CD14-positive monocyte (primary cell): ENCODE measurements around the gene RAC2. TPM values are rescaled to one million over a fixed set of nuclear protein-coding genes. Genes with fewer than 3 reads are reported as not detected.

Source experiments
- DNase-seq, 3 donors: peaks; one replicate each; pipeline ENCODE4 v3.0.0-alpha.2; 2011 to 2022
- H2AFZ ChIP-seq: 2 replicates; pipeline ENCODE4 v1.6.0; 2012; ENCODE audit warnings: mild to moderate bottlenecking, low read depth, low read length, inconsistent platforms; ENCODE audit not compliant: insufficient read depth, poor library complexity, severe bottlenecking
- H3K27ac ChIP-seq, 2 donors: 1 replicate in 1 of 2; 2 replicates in 1 of 2; pipeline ENCODE4 v1.5.1; 2012 to 2013; ENCODE audit warnings: low read length in 2 of 2, control low read depth in 1 of 2, inconsistent platforms in 1 of 2, low read depth in 1 of 2, mild to moderate bottlenecking in 1 of 2
- H3K27me3 ChIP-seq, 2 donors: one replicate each; pipeline versions ENCODE4 v1.6.0 to v1.6.1; 2011 to 2013; ENCODE audit warnings: low read length in 2 of 2; ENCODE audit not compliant: control insufficient read depth in 2 of 2, insufficient read depth in 2 of 2
- H3K36me3 ChIP-seq, 2 donors: replicated peaks in 1 of 2; 1 replicate in 1 of 2; 2 replicates in 1 of 2; pipeline versions ENCODE4 v1.5.1 to v1.6.1; 2012 to 2013; ENCODE audit warnings: low read length in 2 of 2, control low read depth in 1 of 2, inconsistent platforms in 1 of 2, mild to moderate bottlenecking in 1 of 2; ENCODE audit not compliant: insufficient read depth in 2 of 2, control insufficient read depth in 1 of 2
- H3K4me1 ChIP-seq, 2 donors: 1 replicate in 1 of 2; 2 replicates in 1 of 2; pipeline versions ENCODE4 v1.5.1 to v1.6.1; 2012 to 2013; ENCODE audit warnings: low read length in 2 of 2, control low read depth in 1 of 2, inconsistent platforms in 1 of 2, mild to moderate bottlenecking in 1 of 2, moderate library complexity in 1 of 2; ENCODE audit not compliant: insufficient read depth in 2 of 2, control insufficient read depth in 1 of 2
- H3K4me2 ChIP-seq: replicated peaks from 2 replicates; pipeline ENCODE3; 2012; ENCODE audit warnings: low read length, moderate library complexity, mild to moderate bottlenecking; ENCODE audit not compliant: poor library complexity, severe bottlenecking; ENCODE audit errors: extremely low read depth
- H3K4me3 ChIP-seq, 3 experiments: fragments of 200-600 bp in 1 of 3; sonication (generic) in 1 of 3; replicated peaks in 1 of 3; 1 replicate in 2 of 3; 2 replicates in 1 of 3; pipeline ENCODE4 v1.5.1; 2011 to 2013; ENCODE audit warnings: low read length in 3 of 3, mild to moderate bottlenecking in 3 of 3, control low read depth in 2 of 3, low read depth in 2 of 3, inconsistent platforms in 1 of 3, moderate library complexity in 1 of 3
- H3K79me2 ChIP-seq: 2 replicates; pipeline ENCODE4 v1.6.0; 2012; ENCODE audit warnings: mild to moderate bottlenecking, control low read depth, inconsistent platforms, low read length, moderate library complexity; ENCODE audit not compliant: insufficient read depth
- H3K9ac ChIP-seq: 2 replicates; pipeline ENCODE4 v1.6.0; 2017; ENCODE audit warnings: low read length, mild to moderate bottlenecking; ENCODE audit not compliant: insufficient read depth, poor library complexity, severe bottlenecking
- H3K9me3 ChIP-seq, 2 donors: replicated peaks in 1 of 2; 1 replicate in 1 of 2; 2 replicates in 1 of 2; pipeline versions ENCODE4 v1.5.1 to v1.6.1; 2012 to 2013; ENCODE audit warnings: low read length in 2 of 2, control low read depth in 1 of 2; ENCODE audit not compliant: control insufficient read depth in 1 of 2, insufficient read depth in 1 of 2
- H4K20me1 ChIP-seq: 2 replicates; pipeline ENCODE4 v1.6.0; 2012; ENCODE audit warnings: mild to moderate bottlenecking, low read length, control low read depth, moderate library complexity; ENCODE audit not compliant: insufficient read depth
- H3K27ac Mint-ChIP-seq, 7 donors: one replicate each; pipeline ENCODE4 v1.8.0; 2020; ENCODE audit warnings: mild to moderate bottlenecking in 7 of 7, mixed read lengths in 7 of 7, moderate library complexity in 6 of 7, inconsistent platforms in 2 of 7
- H3K27me3 Mint-ChIP-seq, 3 donors: one replicate each; pipeline ENCODE4 v1.8.0; 2021 to 2022; ENCODE audit warnings: low read depth in 3 of 3, mild to moderate bottlenecking in 3 of 3, mixed read lengths in 3 of 3, moderate library complexity in 3 of 3, inconsistent platforms in 1 of 3
- H3K36me3 Mint-ChIP-seq, 2 donors: one replicate each; pipeline ENCODE4 v1.8.0; 2020; ENCODE audit warnings: mixed read lengths in 2 of 2, inconsistent platforms in 1 of 2, mild to moderate bottlenecking in 1 of 2
- H3K4me1 Mint-ChIP-seq: one replicate; pipeline ENCODE4 v1.8.0; 2020; ENCODE audit warnings: mild to moderate bottlenecking, mixed read lengths
- H3K4me3 Mint-ChIP-seq, 2 donors: one replicate each; pipeline ENCODE4 v1.8.0; 2020; ENCODE audit warnings: mild to moderate bottlenecking in 2 of 2, mixed read lengths in 2 of 2, moderate library complexity in 1 of 2
- H3K9me3 Mint-ChIP-seq, 7 donors: one replicate each; pipeline ENCODE4 v1.8.0; 2020 to 2022; ENCODE audit warnings: mixed read lengths in 7 of 7, mild to moderate bottlenecking in 6 of 7, moderate library complexity in 6 of 7, inconsistent platforms in 2 of 7
- CTCF ChIP-seq: fragments of 200-600 bp; IDR thresholded peaks from one replicate; pipeline ENCODE4 v1.8.0; 2022; ENCODE audit warnings: antibody characterized with exemption, mild to moderate bottlenecking
- WGBS: methylation state at CpG from one replicate; pipeline ENCODE4 v1.1.5; 2013; ENCODE audit warnings: missing lambda C conversion rate; ENCODE audit not compliant: insufficient coverage; 5-methylcytosine and 5-hydroxymethylcytosine counted together
- intact Hi-C, 2 donors: fragments of 100-400 bp; cut with micrococcal nuclease; formaldehyde crosslinking; loops; one replicate each; pipeline versions ENCODE4 v1.15.0 to v1.15.1; 2023
- polyA plus RNA-seq, 3 donors: library from polyadenylated mRNA; depleted of rRNA in 1 of 3; unstranded in 2 of 3; stranded (reverse) in 1 of 3; fragments of 300-500 nt in 2 of 3; fragments of >200 nt in 1 of 3; fragmentation: Illumina TruSeq in 2 of 3; gene quantifications; 1 replicate in 2 of 3; 2 replicates in 1 of 3; pipeline ENCODE4 v1.2.3, GENCODE V29; 2012 to 2021

The RAC2 gene
- polyA plus RNA-seq, 3 donors, result 360 to 529 (median 526) TPM

GRCh38 chr22:37218399-37218770, 25.7 kb downstream of the RAC2 start:
- intact Hi-C loops, result no loop called here
- no peaks in the 10 kb centered on the region for H3K27me3 ChIP-seq
- H3K4me1 Mint-ChIP-seq, result peaks cover 43% of the 10 kb centered on the region
- H3K9me3 Mint-ChIP-seq, result peaks cover 1 to 11% (median 6%) of the 10 kb centered on the region in 7 donors
- H3K9me3 ChIP-seq, result no peaks in the 10 kb centered on the region
- peaks cover 3 to 11% (median 9%) of the 10 kb centered on the region in 3 donors for H3K27me3 Mint-ChIP-seq
- H3K27ac ChIP-seq, result no peak overlapping the region
- no peak overlapping the region for H3K4me3 ChIP-seq
- WGBS, result 100% methylated on average over 1 of the region's 6 CpGs
- H3K9ac ChIP-seq, result no peak overlapping the region
- H4K20me1 ChIP-seq, result no peaks in the 10 kb centered on the region
- no peak overlapping the region for H3K4me3 Mint-ChIP-seq
- no peak overlapping the region for H2AFZ ChIP-seq
- peaks cover 7 to 8% of the 10 kb centered on the region in 2 donors for H3K36me3 Mint-ChIP-seq
- no peak overlapping the region for H3K4me2 ChIP-seq
- H3K4me1 ChIP-seq, result peaks cover 27 to 35% of the 10 kb centered on the region in 2 donors
- no peaks in the 10 kb centered on the region for H3K36me3 ChIP-seq
- TF ChIP-seq CTCF, result no peak
- H3K27ac Mint-ChIP-seq, result no peak overlapping the region
- no peaks in the 10 kb centered on the region for H3K79me2 ChIP-seq
- DNase-seq, result no peak

- H2AFZ ChIP-seq, result no peak overlapping the region
- no peak overlapping the region for H3K27ac ChIP-seq
- no peaks in the 10 kb centered on the region for H3K79me2 ChIP-seq
- H4K20me1 ChIP-seq, result no peaks in the 10 kb centered on the region
- intact Hi-C loops, result no loop called here
- DNase-seq, result no peak
- 100% methylated on average over 1 of the region's 9 CpGs for WGBS
- H3K9ac ChIP-seq, result no peak overlapping the region
- H3K4me3 ChIP-seq, result no peak overlapping the region
- Mint-ChIP-seq H3K36me3 (no peaks in the 10 kb centered on the region), H3K4me3 (no peak overlapping the region), H3K4me1 (peaks cover 18% of the 10 kb centered on the region), H3K27ac (no peak overlapping the region), H3K9me3 (peaks cover 0 to 8% (median 1%) of the 10 kb centered on the region in 7 donors), H3K27me3 (peaks cover 2 to 12% (median 11%) of the 10 kb centered on the region in 3 donors)
- no peak overlapping the region for H3K4me2 ChIP-seq
- TF ChIP-seq CTCF, result no peak
- no peaks in the 10 kb centered on the region for H3K36me3 ChIP-seq
- H3K9me3 ChIP-seq, result no peaks in the 10 kb centered on the region
- no peaks in the 10 kb centered on the region for H3K27me3 ChIP-seq
- peaks cover 7 to 10% of the 10 kb centered on the region in 2 donors for H3K4me1 ChIP-seq
Measured at GRCh38 chr22:37215890-37216289, 28.2 kb downstream of the RAC2 start.
